Neural crest cell (in vitro differentiated cells): ENCODE results near the gene MPEG1. TPM values are rescaled to one million over a fixed set of nuclear protein-coding genes. Genes with fewer than 3 reads are reported as not detected.

Experiments
- DNase-seq: peaks from one replicate; pipeline ENCODE4 v3.0.0; 2021; ENCODE audit warnings: low read depth, mixed read lengths, low spot score
- H3K27ac Mint-ChIP-seq: one replicate; pipeline ENCODE4 v1.8.0; 2021; ENCODE audit warnings: mild to moderate bottlenecking, mixed read lengths; ENCODE audit not compliant: unreplicated experiment
- H3K27me3 Mint-ChIP-seq: 2 replicates; pipeline ENCODE4 v1.8.0; 2021; ENCODE audit warnings: low read depth, mild to moderate bottlenecking, mixed read lengths
- H3K36me3 Mint-ChIP-seq: 2 replicates; pipeline ENCODE4 v1.8.0; 2021; ENCODE audit warnings: low read depth, mild to moderate bottlenecking, mixed read lengths
- H3K4me1 Mint-ChIP-seq: 2 replicates; pipeline ENCODE4 v1.8.0; 2021; ENCODE audit warnings: mixed read lengths
- H3K4me3 Mint-ChIP-seq: one replicate; pipeline ENCODE4 v1.8.0; 2021; ENCODE audit warnings: mild to moderate bottlenecking, mixed read lengths
- H3K9me3 Mint-ChIP-seq: 2 replicates; pipeline ENCODE4 v1.8.0; 2021; ENCODE audit warnings: mixed read lengths
- CTCF ChIP-seq: fragments of 200-600 bp; sonication (generic); conservative IDR thresholded peaks from 2 replicates; pipeline ENCODE4 v1.5.0; 2021; ENCODE audit warnings: antibody characterized with exemption, mild to moderate bottlenecking
- total RNA-seq: library from RNA; stranded (reverse); gene quantifications from 2 replicates; pipeline ENCODE4 v1.2.1, GENCODE V29; 2021

MPEG1 gene
- total RNA-seq, 1 donor from 2014 or later, result not detected

DNA sequence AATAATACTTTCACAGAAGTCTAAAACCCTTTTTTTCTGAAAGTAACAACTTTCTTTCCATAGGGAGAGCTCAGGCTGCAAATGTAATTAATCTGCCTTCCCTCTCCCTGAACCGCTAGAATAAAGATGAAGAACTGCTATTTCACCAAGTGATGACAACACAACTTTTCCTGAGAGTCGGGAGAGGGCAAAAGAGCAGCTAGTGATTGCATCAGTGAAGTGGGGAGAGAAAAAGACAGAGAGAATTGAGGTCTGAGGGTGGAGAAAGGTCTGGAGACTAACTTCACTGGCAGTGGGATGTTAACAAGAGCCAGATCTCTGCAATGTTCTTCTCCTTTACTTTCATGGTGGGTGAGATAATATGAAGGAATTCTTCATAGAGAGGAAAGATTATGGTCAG, 10.9 kb upstream of the MPEG1 start:
- no peak for DNase-seq
- no peak overlapping the region for H3K27ac Mint-ChIP-seq
- TF ChIP-seq CTCF, result no peak
- H3K36me3 Mint-ChIP-seq, result no peaks in the 10 kb centered on the region
- H3K27me3 Mint-ChIP-seq, result no peaks in the 10 kb centered on the region
- no peak overlapping the region for H3K4me3 Mint-ChIP-seq
- H3K4me1 Mint-ChIP-seq, result no peaks in the 10 kb centered on the region
- no peaks in the 10 kb centered on the region for H3K9me3 Mint-ChIP-seq

- no peak for TF ChIP-seq CTCF
- Mint-ChIP-seq H3K9me3 (no peaks in the 10 kb centered on the region), H3K27me3 (no peaks in the 10 kb centered on the region), H3K36me3 (no peaks in the 10 kb centered on the region), H3K27ac (no peak overlapping the region), H3K4me1 (no peaks in the 10 kb centered on the region), H3K4me3 (no peak overlapping the region)
- DNase-seq, result no peak
Observed at GRCh38 chr11:59223177-59223576, 10.4 kb upstream of the MPEG1 start.

DNA sequence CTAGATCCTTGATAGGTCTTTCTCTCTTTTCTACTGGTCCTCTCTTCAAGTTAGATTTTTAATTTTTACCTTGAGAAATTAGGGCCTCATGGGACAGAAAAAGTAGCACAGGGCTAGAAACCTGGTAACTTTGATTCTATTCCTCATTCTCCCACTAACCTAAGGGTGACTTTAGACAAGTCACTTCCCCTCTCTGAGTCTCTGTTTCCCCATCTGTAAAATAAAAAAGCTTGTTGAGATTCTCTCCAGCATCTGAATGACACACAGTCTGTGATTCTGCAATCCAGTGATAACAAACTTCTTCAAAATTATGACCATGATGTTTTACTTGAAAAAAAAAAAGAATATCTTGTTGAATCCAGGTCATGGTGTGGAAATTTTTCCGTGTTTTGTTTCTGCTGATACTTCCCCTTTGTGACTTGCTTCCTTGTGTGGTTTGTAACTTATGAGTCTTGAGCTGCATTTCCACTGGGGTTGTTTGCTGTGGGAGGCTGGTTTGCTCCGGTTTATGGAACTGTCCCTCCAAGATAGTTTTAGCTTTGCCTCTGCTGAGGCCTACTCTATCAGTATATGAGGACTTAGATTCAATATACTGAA, 9.8 kb upstream of the MPEG1 start:
- Mint-ChIP-seq H3K4me3 (no peak overlapping the region), H3K9me3 (no peaks in the 10 kb centered on the region), H3K36me3 (no peaks in the 10 kb centered on the region), H3K27me3 (no peaks in the 10 kb centered on the region), H3K4me1 (no peaks in the 10 kb centered on the region), H3K27ac (no peak overlapping the region)
- DNase-seq, result no peak
- TF ChIP-seq CTCF, result no peak

GRCh38 chr11:59221441-59221840, 8.7 kb upstream of the MPEG1 start:
- H3K4me1 Mint-ChIP-seq, result no peaks in the 10 kb centered on the region
- no peak for TF ChIP-seq CTCF
- no peak for DNase-seq
- H3K4me3 Mint-ChIP-seq, result no peak overlapping the region
- H3K9me3 Mint-ChIP-seq, result no peaks in the 10 kb centered on the region
- H3K27ac Mint-ChIP-seq, result no peak overlapping the region
- H3K27me3 Mint-ChIP-seq, result no peaks in the 10 kb centered on the region
- H3K36me3 Mint-ChIP-seq, result no peaks in the 10 kb centered on the region

DNA sequence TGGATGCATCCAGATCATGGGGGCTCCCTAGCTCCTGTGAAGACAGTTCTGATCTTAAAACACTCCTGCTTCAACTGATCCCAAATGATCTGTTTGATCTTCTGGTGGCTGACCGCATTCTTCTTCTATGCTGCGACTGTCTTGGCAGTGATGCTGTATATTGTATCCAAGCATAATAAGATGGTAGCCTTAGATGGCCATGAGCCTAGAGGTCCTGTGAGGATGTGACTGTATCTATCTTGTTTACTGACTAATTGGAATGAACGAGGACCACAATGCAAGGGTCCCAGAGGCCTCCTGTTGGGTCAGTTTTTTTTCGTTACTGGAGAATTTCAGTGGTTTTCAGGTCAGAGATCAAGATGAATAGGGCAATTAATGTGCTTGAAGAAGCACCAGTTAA, 7.1 kb upstream of the MPEG1 start:
- Mint-ChIP-seq H3K36me3 (no peaks in the 10 kb centered on the region), H3K9me3 (no peaks in the 10 kb centered on the region), H3K27me3 (no peaks in the 10 kb centered on the region), H3K27ac (no peak overlapping the region), H3K4me3 (no peak overlapping the region), H3K4me1 (no peaks in the 10 kb centered on the region)
- no peak for DNase-seq
- TF ChIP-seq CTCF, result no peak
